ENCODE data around the gene HMGXB3.

Gene HMGXB3

GRCh38 chr5:150067405-150067960 lies 66.9 kb downstream of the HMGXB3 start:
- no peaks in the 10 kb centered on the region for H3K27me3 ChIP-seq (ENCODE audit: control insufficient read depth, insufficient read depth, low read length)
- no peaks in the 10 kb centered on the region for H3K9me3 ChIP-seq (ENCODE audit: control insufficient read depth, insufficient read depth, low read length)
- H3K4me1 ChIP-seq (ENCODE audit: control insufficient read depth, insufficient read depth, low read length) = 0 out of 2 replicates have a peak, but pooled peaks cover 3% of the 10 kb centered on the region
- H3K36me3 ChIP-seq (ENCODE audit: control insufficient read depth, insufficient read depth, low read length) = no peaks in the 10 kb centered on the region; the same call in 1 of the 2 replicates
- no peak for DNase-seq (ENCODE audit: low read depth, low spot score)
- no peak overlapping the region for H3K4me3 ChIP-seq (ENCODE audit: low read length)
- no peak overlapping the region for H3K27ac ChIP-seq (ENCODE audit: low read length)
- WGBS (ENCODE audit: insufficient coverage, insufficient read length) = no CpG with 5 or more reads among the region's 6 CpGs

GRCh38 chr5:150068071-150068470 lies 67.5 kb downstream of the HMGXB3 start:
- no peak for DNase-seq (ENCODE audit: low read depth, low spot score)
- Histone ChIP-seq H3K4me1 (ENCODE audit: control insufficient read depth, insufficient read depth, low read length) (0 out of 2 replicates have a peak, but pooled peaks cover 3% of the 10 kb centered on the region), H3K36me3 (ENCODE audit: control insufficient read depth, insufficient read depth, low read length) (no peaks in the 10 kb centered on the region; the same call in 1 of the 2 replicates), H3K27me3 (ENCODE audit: control insufficient read depth, insufficient read depth, low read length) (no peaks in the 10 kb centered on the region), H3K27ac (ENCODE audit: low read length) (no peak overlapping the region), H3K9me3 (ENCODE audit: control insufficient read depth, insufficient read depth, low read length) (no peaks in the 10 kb centered on the region), H3K4me3 (ENCODE audit: low read length) (no peak overlapping the region)
- WGBS (ENCODE audit: insufficient coverage, insufficient read length) = no CpG with 5 or more reads among the region's 6 CpGs

GRCh38 chr5:150068472-150068871 lies 67.9 kb downstream of the HMGXB3 start:
- DNase-seq (ENCODE audit: low read depth, low spot score) = no peak
- Histone ChIP-seq H3K27me3 (ENCODE audit: control insufficient read depth, insufficient read depth, low read length) (no peaks in the 10 kb centered on the region), H3K4me1 (ENCODE audit: control insufficient read depth, insufficient read depth, low read length) (0 out of 2 replicates have a peak, but pooled peaks cover 3% of the 10 kb centered on the region), H3K4me3 (ENCODE audit: low read length) (no peak overlapping the region), H3K27ac (ENCODE audit: low read length) (no peak overlapping the region), H3K36me3 (ENCODE audit: control insufficient read depth, insufficient read depth, low read length) (no peaks in the 10 kb centered on the region; the same call in 1 of the 2 replicates), H3K9me3 (ENCODE audit: control insufficient read depth, insufficient read depth, low read length) (no peaks in the 10 kb centered on the region)
- no CpG with 5 or more reads among the region's 4 CpGs for WGBS (ENCODE audit: insufficient coverage, insufficient read length)

- no peaks in the 10 kb centered on the region for H3K9me3 ChIP-seq (ENCODE audit: control insufficient read depth, insufficient read depth, low read length)
- WGBS (ENCODE audit: insufficient coverage, insufficient read length) = no CpG with 5 or more reads among the region's 12 CpGs
- H3K4me1 ChIP-seq (ENCODE audit: control insufficient read depth, insufficient read depth, low read length) = 0 out of 2 replicates have a peak, but pooled peaks cover 3% of the 10 kb centered on the region
- DNase-seq (ENCODE audit: low read depth, low spot score) = no peak
- no peak overlapping the region for H3K27ac ChIP-seq (ENCODE audit: low read length)
- H3K27me3 ChIP-seq (ENCODE audit: control insufficient read depth, insufficient read depth, low read length) = no peaks in the 10 kb centered on the region
- no peak overlapping the region for H3K4me3 ChIP-seq (ENCODE audit: low read length)
- H3K36me3 ChIP-seq (ENCODE audit: control insufficient read depth, insufficient read depth, low read length) = no peaks in the 10 kb centered on the region; the same call in 1 of the 2 replicates
These were observed 68.6 kb downstream of the HMGXB3 start for GRCh38 chr5:150068961-150069645.

- no peak overlapping the region for H3K27ac ChIP-seq (ENCODE audit: low read length)
- no CpG with 5 or more reads among the region's 25 CpGs for WGBS (ENCODE audit: insufficient coverage, insufficient read length)
- no peak for DNase-seq (ENCODE audit: low read depth, low spot score)
- no peaks in the 10 kb centered on the region for H3K27me3 ChIP-seq (ENCODE audit: control insufficient read depth, insufficient read depth, low read length)
- no peaks in the 10 kb centered on the region for H3K9me3 ChIP-seq (ENCODE audit: control insufficient read depth, insufficient read depth, low read length)
- no peaks in the 10 kb centered on the region; the same call in 1 of the 2 replicates for H3K36me3 ChIP-seq (ENCODE audit: control insufficient read depth, insufficient read depth, low read length)
- H3K4me3 ChIP-seq (ENCODE audit: low read length) = no peak overlapping the region
- H3K4me1 ChIP-seq (ENCODE audit: control insufficient read depth, insufficient read depth, low read length) = 0 out of 2 replicates have a peak, but pooled peaks cover 3% of the 10 kb centered on the region
These were observed 69.4 kb downstream of the HMGXB3 start for GRCh38 chr5:150069672-150070627.

GRCh38 chr5:150070821-150071220 lies 70.3 kb downstream of the HMGXB3 start:
- Histone ChIP-seq H3K27me3 (ENCODE audit: control insufficient read depth, insufficient read depth, low read length) (no peaks in the 10 kb centered on the region), H3K4me1 (ENCODE audit: control insufficient read depth, insufficient read depth, low read length) (0 out of 2 replicates have a peak, but pooled peaks cover 2% of the 10 kb centered on the region), H3K9me3 (ENCODE audit: control insufficient read depth, insufficient read depth, low read length) (no peaks in the 10 kb centered on the region), H3K4me3 (ENCODE audit: low read length) (no peak overlapping the region), H3K27ac (ENCODE audit: low read length) (no peak overlapping the region), H3K36me3 (ENCODE audit: control insufficient read depth, insufficient read depth, low read length) (no peaks in the 10 kb centered on the region; the same call in 1 of the 2 replicates)
- no CpG with 5 or more reads among the region's 3 CpGs for WGBS (ENCODE audit: insufficient coverage, insufficient read length)
- DNase-seq (ENCODE audit: low read depth, low spot score) = no peak

DNA sequence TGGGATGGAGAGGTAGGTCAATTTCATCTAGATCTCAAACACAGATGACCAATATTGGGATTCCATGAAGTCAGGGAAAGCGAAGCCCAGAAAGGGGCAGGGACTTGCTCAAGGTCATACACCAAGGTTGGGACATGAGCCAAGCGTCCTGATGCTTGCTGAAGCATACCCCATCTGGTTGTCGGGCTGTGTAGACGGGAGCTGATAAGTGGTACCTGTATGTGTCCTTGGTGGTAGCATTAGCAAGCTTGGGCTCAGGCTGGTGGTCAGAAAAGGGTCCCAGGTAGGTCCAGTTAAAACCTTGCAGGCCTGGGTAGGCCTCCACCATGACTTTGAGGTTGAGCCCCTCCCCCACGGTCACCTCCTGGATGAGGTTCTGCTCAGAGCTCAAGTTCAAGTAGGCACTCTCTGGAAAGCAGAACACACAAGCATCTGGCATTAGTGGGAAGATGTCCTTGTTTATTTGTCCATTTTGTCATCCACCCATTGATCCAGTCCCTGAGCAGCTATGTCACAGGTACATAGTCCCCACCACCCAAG lies 72.6 kb downstream of the HMGXB3 start:
- H3K9me3 ChIP-seq (ENCODE audit: control insufficient read depth, insufficient read depth, low read length) = no peaks in the 10 kb centered on the region
- H3K4me3 ChIP-seq (ENCODE audit: low read length) = no peak overlapping the region
- H3K36me3 ChIP-seq (ENCODE audit: control insufficient read depth, insufficient read depth, low read length) = no peaks in the 10 kb centered on the region; the same call in 1 of the 2 replicates
- no peak overlapping the region for H3K27ac ChIP-seq (ENCODE audit: low read length)
- no CpG with 5 or more reads among the region's 5 CpGs for WGBS (ENCODE audit: insufficient coverage, insufficient read length)
- no peak for DNase-seq (ENCODE audit: low read depth, low spot score)
- no peaks in the 10 kb centered on the region for H3K27me3 ChIP-seq (ENCODE audit: control insufficient read depth, insufficient read depth, low read length)
- 0 out of 2 replicates have a peak, but pooled peaks cover 2% of the 10 kb centered on the region for H3K4me1 ChIP-seq (ENCODE audit: control insufficient read depth, insufficient read depth, low read length)

GRCh38 chr5:150073677-150074076 lies 73.1 kb downstream of the HMGXB3 start:
- no peak overlapping the region for H3K27ac ChIP-seq (ENCODE audit: low read length)
- no CpG with 5 or more reads among the region's 3 CpGs for WGBS (ENCODE audit: insufficient coverage, insufficient read length)
- 0 out of 2 replicates have a peak, but pooled peaks cover 2% of the 10 kb centered on the region for H3K4me1 ChIP-seq (ENCODE audit: control insufficient read depth, insufficient read depth, low read length)
- H3K9me3 ChIP-seq (ENCODE audit: control insufficient read depth, insufficient read depth, low read length) = no peaks in the 10 kb centered on the region
- no peak overlapping the region for H3K4me3 ChIP-seq (ENCODE audit: low read length)
- DNase-seq (ENCODE audit: low read depth, low spot score) = no peak
- no peaks in the 10 kb centered on the region; the same call in 1 of the 2 replicates for H3K36me3 ChIP-seq (ENCODE audit: control insufficient read depth, insufficient read depth, low read length)
- no peaks in the 10 kb centered on the region for H3K27me3 ChIP-seq (ENCODE audit: control insufficient read depth, insufficient read depth, low read length)

- WGBS (ENCODE audit: insufficient coverage, insufficient read length) = no CpG with 5 or more reads among the region's 4 CpGs
- no peak for DNase-seq (ENCODE audit: low read depth, low spot score)
- H3K27me3 ChIP-seq (ENCODE audit: control insufficient read depth, insufficient read depth, low read length) = no peaks in the 10 kb centered on the region
- no peaks in the 10 kb centered on the region for H3K9me3 ChIP-seq (ENCODE audit: control insufficient read depth, insufficient read depth, low read length)
- H3K36me3 ChIP-seq (ENCODE audit: control insufficient read depth, insufficient read depth, low read length) = no peaks in the 10 kb centered on the region
- no peak overlapping the region for H3K27ac ChIP-seq (ENCODE audit: low read length)
- H3K4me3 ChIP-seq (ENCODE audit: low read length) = no peak overlapping the region
- H3K4me1 ChIP-seq (ENCODE audit: control insufficient read depth, insufficient read depth, low read length) = no peaks in the 10 kb centered on the region
These were observed 74.7 kb downstream of the HMGXB3 start for GRCh38 chr5:150075233-150075632.

DNA sequence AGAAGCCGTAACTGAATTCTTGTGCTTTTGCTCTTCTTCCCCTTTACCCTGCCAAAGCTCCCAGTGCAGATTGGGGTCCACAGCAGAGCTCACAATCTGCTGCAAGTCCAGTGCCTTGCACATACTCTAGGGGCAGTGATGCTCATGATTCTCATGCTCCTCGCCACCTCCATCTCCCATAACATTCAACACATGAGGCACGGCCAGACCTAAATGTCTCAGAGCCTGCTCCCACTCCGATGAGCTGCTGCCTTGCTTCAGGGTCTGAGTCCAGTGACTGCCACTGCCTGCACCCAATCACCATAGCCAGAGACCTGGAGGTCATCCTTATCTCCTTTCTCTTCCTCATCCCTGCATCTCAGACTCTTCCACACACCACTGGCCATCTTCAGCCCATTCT lies 75.3 kb downstream of the HMGXB3 start:
- Histone ChIP-seq H3K4me1 (ENCODE audit: control insufficient read depth, insufficient read depth, low read length) (no peaks in the 10 kb centered on the region), H3K4me3 (ENCODE audit: low read length) (no peak overlapping the region), H3K27ac (ENCODE audit: low read length) (no peak overlapping the region), H3K9me3 (ENCODE audit: control insufficient read depth, insufficient read depth, low read length) (no peaks in the 10 kb centered on the region), H3K27me3 (ENCODE audit: control insufficient read depth, insufficient read depth, low read length) (no peaks in the 10 kb centered on the region), H3K36me3 (ENCODE audit: control insufficient read depth, insufficient read depth, low read length) (no peaks in the 10 kb centered on the region)
- no peak for DNase-seq (ENCODE audit: low read depth, low spot score)
- WGBS (ENCODE audit: insufficient coverage, insufficient read length) = no CpG with 5 or more reads among the region's 4 CpGs

All from iPS DF 6.9 (cell line).